Measurements from ENCODE around the gene CD164. TPM values are rescaled to one million over a fixed set of nuclear protein-coding genes. Genes with fewer than 3 reads are reported as not detected.
A peak's percentile ranks its signal among the peaks of the same experiment; 100 is the strongest.

Gene CD164
- total RNA-seq, 1 donor from 2014 or later: 262 TPM

DNA sequence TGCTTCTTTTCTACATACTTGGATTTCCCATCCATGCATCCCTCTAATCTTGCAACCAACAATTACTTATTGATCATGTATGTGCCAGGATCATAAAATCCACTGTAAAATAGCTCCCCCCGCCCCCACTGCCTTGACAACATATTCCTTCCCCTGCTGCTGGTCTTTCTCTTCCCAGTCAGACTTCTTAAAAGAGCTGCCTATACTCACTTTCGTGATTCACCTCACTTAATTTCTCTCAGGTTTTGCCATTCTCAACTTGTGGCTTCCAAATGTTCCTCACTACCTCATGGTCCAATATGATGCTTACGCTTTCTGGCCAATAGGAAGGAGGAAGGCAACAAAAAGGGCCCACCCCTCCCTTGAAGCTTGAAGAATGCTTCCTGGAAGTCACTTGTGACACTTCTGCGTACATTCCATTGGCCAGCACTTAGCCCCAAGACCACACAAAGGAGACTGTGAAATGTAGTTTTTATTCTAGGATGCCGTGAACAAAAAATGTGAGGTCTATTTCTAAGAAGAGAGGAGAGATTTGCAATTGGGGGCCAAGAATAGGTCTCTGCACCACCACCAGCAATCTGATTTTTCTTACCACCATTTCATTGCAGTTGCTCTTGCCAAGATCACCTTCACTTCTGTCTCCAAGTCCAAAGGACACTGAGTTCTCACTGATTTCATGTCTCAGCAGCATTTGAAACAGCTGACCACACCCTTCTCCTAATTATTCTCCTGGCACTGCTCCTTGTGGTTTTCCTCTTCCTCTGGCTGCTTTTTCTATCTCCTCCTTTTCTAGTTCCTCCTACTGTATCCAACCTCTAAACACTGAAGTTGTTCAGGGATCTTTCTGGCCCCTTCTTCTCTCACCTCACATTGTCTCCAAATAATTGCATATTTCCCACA, 30.8 kb downstream of the CD164 start:
- no peak for DNase-seq (ENCODE audit: low spot score, unreplicated experiment)
- H3K27ac Mint-ChIP-seq: peak overlapping the region; percentile 3
- TF ChIP-seq, protein P1, sequence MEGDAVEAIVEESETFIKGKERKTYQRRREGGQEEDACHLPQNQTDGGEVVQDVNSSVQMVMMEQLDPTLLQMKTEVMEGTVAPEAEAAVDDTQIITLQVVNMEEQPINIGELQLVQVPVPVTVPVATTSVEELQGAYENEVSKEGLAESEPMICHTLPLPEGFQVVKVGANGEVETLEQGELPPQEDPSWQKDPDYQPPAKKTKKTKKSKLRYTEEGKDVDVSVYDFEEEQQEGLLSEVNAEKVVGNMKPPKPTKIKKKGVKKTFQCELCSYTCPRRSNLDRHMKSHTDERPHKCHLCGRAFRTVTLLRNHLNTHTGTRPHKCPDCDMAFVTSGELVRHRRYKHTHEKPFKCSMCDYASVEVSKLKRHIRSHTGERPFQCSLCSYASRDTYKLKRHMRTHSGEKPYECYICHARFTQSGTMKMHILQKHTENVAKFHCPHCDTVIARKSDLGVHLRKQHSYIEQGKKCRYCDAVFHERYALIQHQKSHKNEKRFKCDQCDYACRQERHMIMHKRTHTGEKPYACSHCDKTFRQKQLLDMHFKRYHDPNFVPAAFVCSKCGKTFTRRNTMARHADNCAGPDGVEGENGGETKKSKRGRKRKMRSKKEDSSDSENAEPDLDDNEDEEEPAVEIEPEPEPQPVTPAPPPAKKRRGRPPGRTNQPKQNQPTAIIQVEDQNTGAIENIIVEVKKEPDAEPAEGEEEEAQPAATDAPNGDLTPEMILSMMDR (IDR thresholded peaks at IDR 0.05; ENCODE audit: unreplicated experiment): no peak
- H3K27me3 Mint-ChIP-seq: no peaks in the 10 kb centered on the region
- H3K4me3 Mint-ChIP-seq (ENCODE audit: low read depth): no peak overlapping the region
- H3K4me1 Mint-ChIP-seq (ENCODE audit: low read depth): peaks cover 1% of the 10 kb centered on the region
- no peaks in the 10 kb centered on the region for H3K9me3 Mint-ChIP-seq (ENCODE audit: low read depth)
- H3K36me3 Mint-ChIP-seq (ENCODE audit: insufficient read depth): peaks cover 15% of the 10 kb centered on the region

DNA sequence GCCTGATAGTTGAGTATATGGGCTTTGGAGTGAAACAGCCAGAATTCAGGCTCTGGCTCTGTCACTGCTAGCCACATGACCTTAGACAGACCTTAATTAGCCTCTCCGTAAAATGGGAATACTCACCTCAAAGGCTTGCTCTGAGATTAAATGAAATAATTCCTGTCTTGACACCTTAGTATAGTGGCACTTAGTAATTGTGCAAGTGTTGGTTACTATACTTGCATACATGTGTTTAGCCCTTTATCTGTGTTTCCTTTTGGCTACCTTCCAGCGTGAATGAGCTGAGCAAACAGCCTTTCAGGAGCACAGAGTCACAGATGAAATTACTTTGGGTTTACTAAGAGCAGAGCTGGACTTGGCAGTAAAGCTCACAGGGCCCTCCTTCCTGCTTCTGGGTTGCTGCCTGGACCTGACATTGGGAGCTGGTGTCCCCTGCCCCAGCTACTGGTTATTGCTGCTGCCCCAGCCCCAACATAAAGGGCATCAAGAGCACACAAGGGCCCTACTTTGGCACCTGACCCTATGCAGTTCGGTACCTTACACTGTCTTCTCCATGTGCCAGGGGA, 32.8 kb downstream of the CD164 start:
- TF ChIP-seq, protein P1 (IDR thresholded peaks at IDR 0.05; ENCODE audit: unreplicated experiment): no peak
- no peak overlapping the region for H3K4me3 Mint-ChIP-seq (ENCODE audit: low read depth)
- H3K27me3 Mint-ChIP-seq: no peaks in the 10 kb centered on the region
- H3K36me3 Mint-ChIP-seq (ENCODE audit: insufficient read depth): peaks cover 6% of the 10 kb centered on the region
- DNase-seq (ENCODE audit: low spot score, unreplicated experiment): no peak
- H3K4me1 Mint-ChIP-seq (ENCODE audit: low read depth): peaks cover 2% of the 10 kb centered on the region
- no peak overlapping the region for H3K27ac Mint-ChIP-seq
- H3K9me3 Mint-ChIP-seq (ENCODE audit: low read depth): no peaks in the 10 kb centered on the region

DNA sequence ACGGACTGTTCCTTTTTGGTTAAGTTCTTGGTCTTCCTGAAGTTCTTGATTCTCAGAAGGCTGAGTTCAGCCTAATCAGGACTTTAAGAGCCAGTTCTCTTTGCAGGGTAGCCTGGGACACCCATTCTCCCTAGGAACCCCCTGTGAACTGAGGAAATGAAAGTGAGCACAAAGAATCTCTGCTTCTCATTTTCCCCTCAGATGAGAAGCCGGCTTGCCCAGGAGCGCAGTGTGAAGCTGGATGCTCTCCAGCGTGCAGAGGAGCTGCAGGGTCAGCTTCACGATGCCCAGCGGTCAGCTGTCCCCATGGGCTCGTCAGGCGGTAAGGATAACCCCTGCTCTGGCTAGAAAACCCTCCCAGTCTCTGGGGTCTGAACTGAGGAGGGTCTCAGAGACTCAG, 34.0 kb downstream of the CD164 start:
- Mint-ChIP-seq H3K4me3 (ENCODE audit: low read depth) (no peak overlapping the region), H3K4me1 (ENCODE audit: low read depth) (peaks cover 13% of the 10 kb centered on the region), H3K9me3 (ENCODE audit: low read depth) (no peaks in the 10 kb centered on the region), H3K36me3 (ENCODE audit: insufficient read depth) (peaks cover 3% of the 10 kb centered on the region), H3K27ac (no peak overlapping the region), H3K27me3 (no peaks in the 10 kb centered on the region)
- TF ChIP-seq, protein P1 (IDR thresholded peaks at IDR 0.05; ENCODE audit: unreplicated experiment): no peak
- DNase-seq (ENCODE audit: low spot score, unreplicated experiment): no peak

DNA sequence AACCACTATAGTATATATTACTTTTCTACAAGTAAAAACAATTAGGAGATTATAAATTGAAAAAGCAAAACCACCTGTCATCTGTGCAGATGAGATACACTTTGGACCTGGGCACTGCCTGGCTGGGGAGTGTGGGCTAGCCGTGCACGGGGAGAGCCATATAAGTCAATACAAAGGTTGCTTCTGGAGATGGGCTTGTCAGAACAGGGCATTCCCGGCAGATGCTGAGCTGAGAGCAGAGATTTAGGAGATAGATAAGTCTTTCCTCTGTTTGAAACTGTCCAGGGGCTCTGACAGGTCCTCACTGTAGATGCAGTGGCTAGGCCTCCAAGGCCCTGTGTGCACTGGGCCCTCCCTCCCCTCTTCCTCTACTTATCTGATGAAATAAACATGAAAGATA, 34.5 kb downstream of the CD164 start:
- TF ChIP-seq, protein P1 (IDR thresholded peaks at IDR 0.05; ENCODE audit: unreplicated experiment): no peak
- peaks cover 13% of the 10 kb centered on the region for H3K4me1 Mint-ChIP-seq (ENCODE audit: low read depth)

DNA sequence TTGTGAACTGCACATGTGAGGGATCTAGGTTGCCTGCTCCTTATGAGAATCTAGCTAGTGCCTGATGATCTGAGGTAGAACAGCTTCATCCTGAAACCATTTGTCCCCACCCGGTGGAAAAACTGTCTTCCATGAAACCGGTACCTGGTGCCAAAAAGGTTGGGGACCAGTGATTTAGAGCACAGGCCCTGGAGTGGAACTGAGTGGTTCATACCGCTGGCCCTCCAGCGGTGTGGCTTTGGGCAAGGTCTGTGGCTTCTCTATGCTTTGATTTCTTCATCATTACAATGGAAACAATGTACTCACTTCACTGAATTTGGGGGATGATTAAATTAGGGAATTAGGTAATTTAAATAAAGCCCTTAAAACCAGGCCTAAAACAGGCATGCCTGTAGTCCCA, 36.3 kb downstream of the CD164 start:
- Mint-ChIP-seq H3K9me3 (ENCODE audit: low read depth) (no peaks in the 10 kb centered on the region), H3K4me1 (ENCODE audit: low read depth) (peaks cover 13% of the 10 kb centered on the region), H3K36me3 (ENCODE audit: insufficient read depth) (no peaks in the 10 kb centered on the region), H3K27ac (no peak overlapping the region), H3K4me3 (ENCODE audit: low read depth) (no peak overlapping the region), H3K27me3 (no peaks in the 10 kb centered on the region)
- TF ChIP-seq, protein P1 (IDR thresholded peaks at IDR 0.05; ENCODE audit: unreplicated experiment): no peak
- DNase-seq (ENCODE audit: low spot score, unreplicated experiment): no peak

More for the DNA sequence above, 34.5 kb downstream of the CD164 start:
- H3K27me3 Mint-ChIP-seq: no peaks in the 10 kb centered on the region
- DNase-seq (ENCODE audit: low spot score, unreplicated experiment): no peak
- no peak overlapping the region for H3K4me3 Mint-ChIP-seq (ENCODE audit: low read depth)
- H3K36me3 Mint-ChIP-seq (ENCODE audit: insufficient read depth): peaks cover 2% of the 10 kb centered on the region
- H3K27ac Mint-ChIP-seq: no peak overlapping the region
- H3K9me3 Mint-ChIP-seq (ENCODE audit: low read depth): no peaks in the 10 kb centered on the region
